ENCODE results near the gene ZNF668. TPM values are rescaled to one million over a fixed set of nuclear protein-coding genes. Genes with fewer than 3 reads are reported as not detected.

ZNF668 gene
- total and polyA plus RNA-seq, 2 of the 8 experiments (the other 6 are each of a cell fraction or from before 2014, with no cell fraction given): 14.0 to 14.3 TPM

- CTCF ChIA-PET (ENCODE audit: partially characterized antibody): interaction anchor here (0.8 to 2.3 kb wide), 8 partner anchors 8 to 108 kb away, joined by 3 to 10 read pairs (median 4); partner anchors contain the start of gene HSD3B7
- no peak overlapping the region for H4K91ac ChIP-seq (replicated peaks; ENCODE audit: insufficient read length, low read length)
- no peak overlapping the region for H2BK120ac ChIP-seq (replicated peaks; ENCODE audit: low read depth, low read length)
- no peak for DNase-seq (ENCODE audit: low read depth in 1 of 2, low spot score in 2 of 2)
- POLR2A ChIA-PET (ENCODE audit: partially characterized antibody): interaction anchor here (0.9 to 4.2 kb wide), 11 partner anchors 8 to 109 kb away, joined by 3 to 26 read pairs (median 5); partner anchors contain the start of genes FUS, KAT8, ZNF646 and ZNF668
- FAIRE-seq: no peak
- no peaks in the 10 kb centered on the region for H3K27me3 ChIP-seq (replicated peaks in 1 of 4; ENCODE audit: control insufficient read depth in 3 of 4, extremely low read depth in 1 of 4, insufficient read depth in 3 of 4, low read length in 3 of 4)
- H3K23ac ChIP-seq (ENCODE audit: insufficient read length): no peak overlapping the region
- no peak for TF ChIP-seq SP2 (IDR thresholded peaks at IDR 0.05; ENCODE audit: low read length)
- TF ChIP-seq SIRT6 (IDR thresholded peaks at IDR 0.05; ENCODE audit: low read length): no peak
- TF ChIP-seq CTBP2 (IDR thresholded peaks at IDR 0.05; ENCODE audit: borderline replicate concordance, insufficient read depth, insufficient read length, low read length): no peak
- no peak for TF ChIP-seq SP1 (IDR thresholded peaks at IDR 0.05; ENCODE audit: low read depth, low read length)
- no peak for TF ChIP-seq SRF (IDR thresholded peaks at IDR 0.05; ENCODE audit: low read depth, low read length)
- no peak for TF ChIP-seq EGR1 (IDR thresholded peaks at IDR 0.05; ENCODE audit: borderline replicate concordance, low read depth, low read length)
- no peak for TF ChIP-seq TBP (IDR thresholded peaks at IDR 0.05; ENCODE audit: low read depth, low read length)
- no peak for TF ChIP-seq KDM5A (IDR thresholded peaks at IDR 0.05; ENCODE audit: low read length)
- TF ChIP-seq USF2 (IDR thresholded peaks at IDR 0.05; ENCODE audit: low read length): no peak
- TF ChIP-seq CEBPB (IDR thresholded peaks at IDR 0.05; ENCODE audit: low read depth, low read length): no peak
- TF ChIP-seq CHD2 (IDR thresholded peaks at IDR 0.05; ENCODE audit: low read length): no peak
- no peak for TF ChIP-seq ZNF274 (IDR thresholded peaks at IDR 0.05; ENCODE audit: borderline replicate concordance, extremely low read depth, low read length)
- TF ChIP-seq POU5F1 (IDR thresholded peaks at IDR 0.05; ENCODE audit: low read depth, low read length): no peak
- no peak for TF ChIP-seq SIX5 (IDR thresholded peaks at IDR 0.05; ENCODE audit: low read depth, low read length)
- peaks cover 0 to 15% (median 4%) of the 10 kb centered on the region in 4 experiments; a peak in 5 of 8 replicates for H3K36me3 ChIP-seq (ENCODE audit: control insufficient read depth in 2 of 4, insufficient read depth in 4 of 4, low read length in 3 of 4)
- H3K4ac ChIP-seq (replicated peaks; ENCODE audit: insufficient read length, low read depth, low read length): no peak overlapping the region
- no peak overlapping the region for H3K27ac ChIP-seq (ENCODE audit: low read depth, low read length)
- H3K18ac ChIP-seq (ENCODE audit: extremely low read depth, low read length): no peak overlapping the region
- H3K4me3 ChIP-seq (ENCODE audit: extremely low read depth in 1 of 4, insufficient read depth in 2 of 4, low read depth in 3 of 4, low read length in 4 of 4): no peak overlapping the region
- H3K14ac ChIP-seq (ENCODE audit: insufficient read length): no peak overlapping the region
- H3K9ac ChIP-seq (replicated peaks in 1 of 4; ENCODE audit: extremely low read depth in 1 of 4, low read depth in 3 of 4, low read length in 3 of 4): no peak overlapping the region
- peak overlapping the region in 1 of 2 experiments; percentile 85; a peak in 1 of 4 replicates for H3K4me2 ChIP-seq (ENCODE audit: insufficient read depth in 1 of 2, low read depth in 2 of 2, low read length in 2 of 2)
- no peaks in the 10 kb centered on the region for H3K9me3 ChIP-seq (ENCODE audit: insufficient read depth in 2 of 2, low read depth in 1 of 2, low read length in 1 of 2)
- no peak overlapping the region for H4K5ac ChIP-seq (ENCODE audit: insufficient read length, low read depth, low read length)
- H3K23me2 ChIP-seq (ENCODE audit: low read depth, low read length): peaks cover 10% of the 10 kb centered on the region
- H2BK12ac ChIP-seq (ENCODE audit: low read depth, low read length): no peak overlapping the region
- H2BK15ac ChIP-seq (ENCODE audit: low read length): no peak overlapping the region
- H3K4me1 ChIP-seq (replicated peaks in 1 of 4; ENCODE audit: control insufficient read depth in 3 of 4, insufficient read depth in 4 of 4, low read length in 3 of 4): peaks cover 0 to 9% (median 3%) of the 10 kb centered on the region in 4 experiments; a peak in 4 of 7 replicates
- no peak overlapping the region for H2AK5ac ChIP-seq (ENCODE audit: low read depth, low read length)
- H3K79me1 ChIP-seq (ENCODE audit: low read depth, low read length): peaks cover 10% of the 10 kb centered on the region
- 94% methylated on average over 5 of the region's 5 CpGs; no CpG with 5 or more reads in 1 of the 2 experiments for WGBS, 2 experiments (ENCODE audit: extremely low coverage in 1 of 2, insufficient coverage in 1 of 2, insufficient read length in 1 of 2, insufficient replicate concordance in 2 of 2, low coverage in 1 of 2, low lambda C conversion rate in 2 of 2, missing lambda C conversion rate in 1 of 2)
- no peak overlapping the region for H2AFZ ChIP-seq (ENCODE audit: low read length)
- no peak overlapping the region for H2BK20ac ChIP-seq (ENCODE audit: low read length)
- H3K79me2 ChIP-seq (ENCODE audit: control insufficient read depth in 1 of 2, insufficient read depth in 2 of 2, low read length in 2 of 2): peaks cover 0 to 7% of the 10 kb centered on the region in 2 experiments; a peak in 1 of 4 replicates
- H4K8ac ChIP-seq (ENCODE audit: extremely low read depth, insufficient read depth, low read length): no peak overlapping the region
- no peak overlapping the region for H2BK5ac ChIP-seq (ENCODE audit: low read depth, low read length)
- peaks cover 8 to 20% of the 10 kb centered on the region in 2 experiments for H4K20me1 ChIP-seq (replicated peaks in 1 of 2; ENCODE audit: control insufficient read depth in 1 of 2, insufficient read depth in 2 of 2, low read length in 2 of 2)
- H3K56ac ChIP-seq (replicated peaks; ENCODE audit: insufficient read length, low read depth, low read length): no peak overlapping the region
These were observed 18.3 kb upstream of the ZNF668 start for GRCh38 chr16:31092330-31092729.
